H1 (cell line): ENCODE results near the gene MEGF9. TPM values are rescaled to one million over a fixed set of nuclear protein-coding genes. Genes with fewer than 3 reads are reported as not detected.

Experiments used
- ASH2L ChIP-seq: fragments of 200-600, 300-600 bp; sonication (generic); IDR thresholded peaks from one replicate; pipeline ENCODE4 v1.7.1; 2017; ENCODE audit warnings: low read length
- CEBPB ChIP-seq: IDR thresholded peaks from 2 replicates; pipeline ENCODE4 v1.6.1; 2012; ENCODE audit warnings: low read depth, low read length
- CHD2 ChIP-seq: IDR thresholded peaks from 2 replicates; pipeline ENCODE4 v1.6.1; 2012; ENCODE audit warnings: low read length, improper control_type of control experiment
- E2F6 ChIP-seq: IDR thresholded peaks from 2 replicates; pipeline ENCODE4 v1.6.1; 2012; ENCODE audit warnings: inconsistent platforms
- GABPA ChIP-seq: IDR thresholded peaks from 2 replicates; pipeline ENCODE4 v1.6.1; 2011; ENCODE audit warnings: mild to moderate bottlenecking, low read length, moderate library complexity, borderline replicate concordance; ENCODE audit not compliant: insufficient read depth
- MAFK ChIP-seq: IDR thresholded peaks from 2 replicates; pipeline ENCODE4 v1.6.1; 2012; ENCODE audit warnings: low read depth, mild to moderate bottlenecking, improper control_type of control experiment, low read length
- NRF1 ChIP-seq: IDR thresholded peaks from 2 replicates; pipeline ENCODE4 v1.6.1; 2011; ENCODE audit warnings: mild to moderate bottlenecking, low read depth, low read length, improper control_type of control experiment
- SIRT6 ChIP-seq: IDR thresholded peaks from one replicate; pipeline ENCODE4 v1.7.1; 2012; ENCODE audit warnings: low read length, inconsistent platforms
- USF2 ChIP-seq: IDR thresholded peaks from 2 replicates; pipeline ENCODE4 v1.6.1; 2011; ENCODE audit warnings: low read length, improper control_type of control experiment
- ZNF274 ChIP-seq: IDR thresholded peaks from 2 replicates; pipeline ENCODE4 v1.7.0; 2012; ENCODE audit warnings: low read length, borderline replicate concordance; ENCODE audit errors: extremely low read depth
- polyA plus RNA-seq, 7 experiments: library from polyadenylated mRNA; depleted of rRNA in 3 of 7; stranded (reverse) in 5 of 7; unstranded in 2 of 7; fragments of >200 nt in 5 of 7; fragments of 200-250 nt in 2 of 7; gene quantifications; 1 replicate in 5 of 7; 2 replicates in 1 of 7; 4 replicates in 1 of 7; pipeline versions ENCODE4 v1.2.1 to v1.2.3, GENCODE V29; 2011 to 2013; ENCODE audit warnings: missing spikeins in 2 of 7, mixed read lengths in 2 of 7
- total RNA-seq: library from RNA; stranded (reverse); fragmentation: NEBNext Ultra II Directional; extraction: Animal tissue kit (Norgen Biotek cat#: 25700); gene quantifications from 2 replicates; pipeline ENCODE4 v1.2.1, GENCODE V29; 2021
- TF ChIP-seq, protein P1 (sequence below): fragments of 300-600 bp; sonication (generic); IDR thresholded peaks from 2 replicates; pipeline ENCODE4 v1.7.1; 2012; ENCODE audit warnings: low read length, moderate library complexity, mild to moderate bottlenecking, inconsistent platforms; ENCODE audit not compliant: insufficient replicate concordance

Gene MEGF9
- total and polyA plus RNA-seq, 2 of the 8 experiments (the other 6 are each of a cell fraction or from before 2014, with no cell fraction given) = 0.45 to 1.8 TPM

GRCh38 chr9:120555839-120556238 is 158.4 kb downstream of the MEGF9 start (continued):
- TF ChIP-seq, protein P1, sequence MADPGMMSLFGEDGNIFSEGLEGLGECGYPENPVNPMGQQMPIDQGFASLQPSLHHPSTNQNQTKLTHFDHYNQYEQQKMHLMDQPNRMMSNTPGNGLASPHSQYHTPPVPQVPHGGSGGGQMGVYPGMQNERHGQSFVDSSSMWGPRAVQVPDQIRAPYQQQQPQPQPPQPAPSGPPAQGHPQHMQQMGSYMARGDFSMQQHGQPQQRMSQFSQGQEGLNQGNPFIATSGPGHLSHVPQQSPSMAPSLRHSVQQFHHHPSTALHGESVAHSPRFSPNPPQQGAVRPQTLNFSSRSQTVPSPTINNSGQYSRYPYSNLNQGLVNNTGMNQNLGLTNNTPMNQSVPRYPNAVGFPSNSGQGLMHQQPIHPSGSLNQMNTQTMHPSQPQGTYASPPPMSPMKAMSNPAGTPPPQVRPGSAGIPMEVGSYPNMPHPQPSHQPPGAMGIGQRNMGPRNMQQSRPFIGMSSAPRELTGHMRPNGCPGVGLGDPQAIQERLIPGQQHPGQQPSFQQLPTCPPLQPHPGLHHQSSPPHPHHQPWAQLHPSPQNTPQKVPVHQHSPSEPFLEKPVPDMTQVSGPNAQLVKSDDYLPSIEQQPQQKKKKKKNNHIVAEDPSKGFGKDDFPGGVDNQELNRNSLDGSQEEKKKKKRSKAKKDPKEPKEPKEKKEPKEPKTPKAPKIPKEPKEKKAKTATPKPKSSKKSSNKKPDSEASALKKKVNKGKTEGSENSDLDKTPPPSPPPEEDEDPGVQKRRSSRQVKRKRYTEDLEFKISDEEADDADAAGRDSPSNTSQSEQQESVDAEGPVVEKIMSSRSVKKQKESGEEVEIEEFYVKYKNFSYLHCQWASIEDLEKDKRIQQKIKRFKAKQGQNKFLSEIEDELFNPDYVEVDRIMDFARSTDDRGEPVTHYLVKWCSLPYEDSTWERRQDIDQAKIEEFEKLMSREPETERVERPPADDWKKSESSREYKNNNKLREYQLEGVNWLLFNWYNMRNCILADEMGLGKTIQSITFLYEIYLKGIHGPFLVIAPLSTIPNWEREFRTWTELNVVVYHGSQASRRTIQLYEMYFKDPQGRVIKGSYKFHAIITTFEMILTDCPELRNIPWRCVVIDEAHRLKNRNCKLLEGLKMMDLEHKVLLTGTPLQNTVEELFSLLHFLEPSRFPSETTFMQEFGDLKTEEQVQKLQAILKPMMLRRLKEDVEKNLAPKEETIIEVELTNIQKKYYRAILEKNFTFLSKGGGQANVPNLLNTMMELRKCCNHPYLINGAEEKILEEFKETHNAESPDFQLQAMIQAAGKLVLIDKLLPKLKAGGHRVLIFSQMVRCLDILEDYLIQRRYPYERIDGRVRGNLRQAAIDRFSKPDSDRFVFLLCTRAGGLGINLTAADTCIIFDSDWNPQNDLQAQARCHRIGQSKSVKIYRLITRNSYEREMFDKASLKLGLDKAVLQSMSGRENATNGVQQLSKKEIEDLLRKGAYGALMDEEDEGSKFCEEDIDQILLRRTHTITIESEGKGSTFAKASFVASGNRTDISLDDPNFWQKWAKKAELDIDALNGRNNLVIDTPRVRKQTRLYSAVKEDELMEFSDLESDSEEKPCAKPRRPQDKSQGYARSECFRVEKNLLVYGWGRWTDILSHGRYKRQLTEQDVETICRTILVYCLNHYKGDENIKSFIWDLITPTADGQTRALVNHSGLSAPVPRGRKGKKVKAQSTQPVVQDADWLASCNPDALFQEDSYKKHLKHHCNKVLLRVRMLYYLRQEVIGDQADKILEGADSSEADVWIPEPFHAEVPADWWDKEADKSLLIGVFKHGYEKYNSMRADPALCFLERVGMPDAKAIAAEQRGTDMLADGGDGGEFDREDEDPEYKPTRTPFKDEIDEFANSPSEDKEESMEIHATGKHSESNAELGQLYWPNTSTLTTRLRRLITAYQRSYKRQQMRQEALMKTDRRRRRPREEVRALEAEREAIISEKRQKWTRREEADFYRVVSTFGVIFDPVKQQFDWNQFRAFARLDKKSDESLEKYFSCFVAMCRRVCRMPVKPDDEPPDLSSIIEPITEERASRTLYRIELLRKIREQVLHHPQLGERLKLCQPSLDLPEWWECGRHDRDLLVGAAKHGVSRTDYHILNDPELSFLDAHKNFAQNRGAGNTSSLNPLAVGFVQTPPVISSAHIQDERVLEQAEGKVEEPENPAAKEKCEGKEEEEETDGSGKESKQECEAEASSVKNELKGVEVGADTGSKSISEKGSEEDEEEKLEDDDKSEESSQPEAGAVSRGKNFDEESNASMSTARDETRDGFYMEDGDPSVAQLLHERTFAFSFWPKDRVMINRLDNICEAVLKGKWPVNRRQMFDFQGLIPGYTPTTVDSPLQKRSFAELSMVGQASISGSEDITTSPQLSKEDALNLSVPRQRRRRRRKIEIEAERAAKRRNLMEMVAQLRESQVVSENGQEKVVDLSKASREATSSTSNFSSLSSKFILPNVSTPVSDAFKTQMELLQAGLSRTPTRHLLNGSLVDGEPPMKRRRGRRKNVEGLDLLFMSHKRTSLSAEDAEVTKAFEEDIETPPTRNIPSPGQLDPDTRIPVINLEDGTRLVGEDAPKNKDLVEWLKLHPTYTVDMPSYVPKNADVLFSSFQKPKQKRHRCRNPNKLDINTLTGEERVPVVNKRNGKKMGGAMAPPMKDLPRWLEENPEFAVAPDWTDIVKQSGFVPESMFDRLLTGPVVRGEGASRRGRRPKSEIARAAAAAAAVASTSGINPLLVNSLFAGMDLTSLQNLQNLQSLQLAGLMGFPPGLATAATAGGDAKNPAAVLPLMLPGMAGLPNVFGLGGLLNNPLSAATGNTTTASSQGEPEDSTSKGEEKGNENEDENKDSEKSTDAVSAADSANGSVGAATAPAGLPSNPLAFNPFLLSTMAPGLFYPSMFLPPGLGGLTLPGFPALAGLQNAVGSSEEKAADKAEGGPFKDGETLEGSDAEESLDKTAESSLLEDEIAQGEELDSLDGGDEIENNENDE = no peak
- TF ChIP-seq CHD2 (no peak), E2F6 (no peak), NRF1 (no peak), SIRT6 (no peak), ASH2L (no peak), USF2 (no peak), MAFK (no peak), GABPA (no peak), CEBPB (no peak), ZNF274 (no peak)
- TF ChIP-seq, all 59 proteins: peak for 0
